ENCODE measurements around the gene ST7. TPM values are rescaled to one million over a fixed set of nuclear protein-coding genes. Genes with fewer than 3 reads are reported as not detected.

The ST7 gene
- total RNA-seq, 1 experiment from 2014 or later = 19.6 TPM

DNA sequence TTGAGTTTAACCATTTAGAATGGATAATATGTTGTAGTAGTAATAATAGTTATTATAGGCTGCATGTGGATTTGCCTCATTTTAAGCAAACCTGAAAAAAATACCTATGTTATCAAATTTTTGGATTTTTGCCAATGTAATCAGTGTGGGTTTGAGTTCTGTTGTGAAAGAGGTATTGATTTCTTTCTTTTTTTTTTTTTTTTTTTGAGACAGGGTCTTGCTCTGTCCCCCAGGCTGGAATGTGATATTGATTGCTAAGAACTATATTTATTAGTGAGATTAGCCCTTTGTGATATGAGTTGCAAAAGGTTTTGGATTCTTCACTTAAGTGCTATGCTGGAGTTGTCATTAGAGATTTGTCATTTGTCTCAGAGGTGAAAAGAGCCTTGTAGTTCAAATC lies 124.4 kb downstream of the ST7 start:
- no peaks in the 10 kb centered on the region for H3K36me3 ChIP-seq (ENCODE audit: control insufficient read depth, insufficient read depth, low read length)
- ChIA-PET CTCF (no interaction called here), POLR2A (no interaction called here)
- intact Hi-C loops (cut with micrococcal nuclease; ENCODE audit: unreplicated experiment) = no loop called here
- DNase-seq (ENCODE audit: low read depth, low spot score) = no peak
- H3K4me3 ChIP-seq (ENCODE audit: low read depth in 2 of 2, low read length in 2 of 2) = no peak overlapping the region
- TF ChIP-seq, protein P1, sequence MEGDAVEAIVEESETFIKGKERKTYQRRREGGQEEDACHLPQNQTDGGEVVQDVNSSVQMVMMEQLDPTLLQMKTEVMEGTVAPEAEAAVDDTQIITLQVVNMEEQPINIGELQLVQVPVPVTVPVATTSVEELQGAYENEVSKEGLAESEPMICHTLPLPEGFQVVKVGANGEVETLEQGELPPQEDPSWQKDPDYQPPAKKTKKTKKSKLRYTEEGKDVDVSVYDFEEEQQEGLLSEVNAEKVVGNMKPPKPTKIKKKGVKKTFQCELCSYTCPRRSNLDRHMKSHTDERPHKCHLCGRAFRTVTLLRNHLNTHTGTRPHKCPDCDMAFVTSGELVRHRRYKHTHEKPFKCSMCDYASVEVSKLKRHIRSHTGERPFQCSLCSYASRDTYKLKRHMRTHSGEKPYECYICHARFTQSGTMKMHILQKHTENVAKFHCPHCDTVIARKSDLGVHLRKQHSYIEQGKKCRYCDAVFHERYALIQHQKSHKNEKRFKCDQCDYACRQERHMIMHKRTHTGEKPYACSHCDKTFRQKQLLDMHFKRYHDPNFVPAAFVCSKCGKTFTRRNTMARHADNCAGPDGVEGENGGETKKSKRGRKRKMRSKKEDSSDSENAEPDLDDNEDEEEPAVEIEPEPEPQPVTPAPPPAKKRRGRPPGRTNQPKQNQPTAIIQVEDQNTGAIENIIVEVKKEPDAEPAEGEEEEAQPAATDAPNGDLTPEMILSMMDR (IDR thresholded peaks at IDR 0.05) = no peak
- no peak for TF ChIP-seq SIN3A (IDR thresholded peaks at IDR 0.05; ENCODE audit: borderline replicate concordance, insufficient read depth, low read depth, low read length)
- TF ChIP-seq TCF7L2 (IDR thresholded peaks at IDR 0.05; ENCODE audit: low read depth, low read length) = no peak
- no peak for TF ChIP-seq REST (IDR thresholded peaks at IDR 0.05; ENCODE audit: insufficient read depth in 1 of 2, low read depth in 2 of 2, low read length in 1 of 2)
- BruUV-seq (replicated peaks) = no TSS peak
- no peaks in the 10 kb centered on the region for H3K27me3 ChIP-seq (ENCODE audit: control insufficient read depth, insufficient read depth, low read length)
- in situ Hi-C loops (cut with HindIII; ENCODE audit: low pct_unique_long_range_greater_than_20kb, low sequenced_read_pairs) = no loop called here
- H3K27ac ChIP-seq (ENCODE audit: low read length) = no peak overlapping the region
- no peak for ATAC-seq
- peaks cover 2% of the 10 kb centered on the region; the same call in 1 of the 2 replicates for H3K4me1 ChIP-seq (ENCODE audit: control insufficient read depth, insufficient read depth, low read length)
- no peaks in the 10 kb centered on the region for H3K9me3 ChIP-seq (ENCODE audit: control insufficient read depth, insufficient read depth, low read depth, low read length)

GRCh38 chr7:117082647-117083046 lies 129.3 kb downstream of the ST7 start:
- H3K27ac ChIP-seq (ENCODE audit: low read length) = no peak overlapping the region
- no peaks in the 10 kb centered on the region for H3K36me3 ChIP-seq (ENCODE audit: control insufficient read depth, insufficient read depth, low read length)
- no TSS peak for BruUV-seq (replicated peaks)
- TF ChIP-seq SIN3A (IDR thresholded peaks at IDR 0.05; ENCODE audit: borderline replicate concordance, insufficient read depth, low read depth, low read length) (no peak), TCF7L2 (IDR thresholded peaks at IDR 0.05; ENCODE audit: low read depth, low read length) (no peak), POLR2AphosphoS5 (IDR thresholded peaks at IDR 0.05; ENCODE audit: low read depth, low read length) (no peak), REST (IDR thresholded peaks at IDR 0.05; ENCODE audit: insufficient read depth in 1 of 2, low read depth in 2 of 2, low read length in 1 of 2) (no peak)
- TF ChIP-seq, protein P1 (IDR thresholded peaks at IDR 0.05) = no peak
- no peaks in the 10 kb centered on the region for H3K27me3 ChIP-seq (ENCODE audit: control insufficient read depth, insufficient read depth, low read length)
- ChIA-PET CTCF (no interaction called here), POLR2A (no interaction called here)
- DNase-seq (ENCODE audit: low read depth, low spot score) = no peak
- H3K4me1 ChIP-seq (ENCODE audit: control insufficient read depth, insufficient read depth, low read length) = no peaks in the 10 kb centered on the region
- no peak overlapping the region for H3K4me3 ChIP-seq (ENCODE audit: low read depth in 2 of 2, low read length in 2 of 2)
- no peaks in the 10 kb centered on the region for H3K9me3 ChIP-seq (ENCODE audit: control insufficient read depth, insufficient read depth, low read depth, low read length)
- in situ Hi-C loops (cut with HindIII; ENCODE audit: low pct_unique_long_range_greater_than_20kb, low sequenced_read_pairs) = no loop called here
- intact Hi-C loops (cut with micrococcal nuclease; ENCODE audit: unreplicated experiment) = no loop called here
- ATAC-seq = no peak

Measured in Panc1 (cell line).